Neuronal stem cell (in vitro differentiated cells): Measurements from ENCODE around the gene SERTAD3.

Source experiments
- DNase-seq: peaks from one replicate; pipeline ENCODE4 v3.0.0-alpha.2; 2013; ENCODE audit warnings: low spot score
- H2AFZ ChIP-seq: one replicate; pipeline ENCODE4 v1.6.1; 2013; ENCODE audit warnings: mild to moderate bottlenecking, low read length, inconsistent platforms
- H2AK5ac ChIP-seq: 2 replicates; pipeline ENCODE4 v1.6.1; 2013; ENCODE audit warnings: low read depth, mild to moderate bottlenecking, inconsistent platforms, low read length, moderate library complexity, mixed read lengths
- H2BK120ac ChIP-seq: 2 replicates; pipeline ENCODE4 v1.6.1; 2013; ENCODE audit warnings: low read depth, mild to moderate bottlenecking, inconsistent platforms, low read length, moderate library complexity, mixed read lengths
- H2BK12ac ChIP-seq: one replicate; pipeline ENCODE4 v1.6.1; 2013; ENCODE audit warnings: low read length, inconsistent platforms
- H2BK15ac ChIP-seq: 2 replicates; pipeline ENCODE4 v1.6.1; 2013; ENCODE audit warnings: mild to moderate bottlenecking, low read length, inconsistent platforms, mixed read lengths
- H2BK5ac ChIP-seq: one replicate; pipeline ENCODE4 v1.6.1; 2013; ENCODE audit warnings: inconsistent platforms, mild to moderate bottlenecking, low read length, moderate library complexity
- H3K14ac ChIP-seq: one replicate; pipeline ENCODE4 v1.6.1; 2013; ENCODE audit warnings: low read length, inconsistent platforms
- H3K18ac ChIP-seq: 2 replicates; pipeline ENCODE4 v1.6.1; 2013; ENCODE audit warnings: low read length, inconsistent platforms
- H3K23ac ChIP-seq: 2 replicates; pipeline ENCODE4 v1.6.1; 2013; ENCODE audit warnings: low read depth, mild to moderate bottlenecking, mixed read lengths, low read length, inconsistent platforms; ENCODE audit not compliant: poor library complexity
- H3K27ac ChIP-seq: replicated peaks from 3 replicates; pipeline ENCODE4 v1.5.1; 2013; ENCODE audit warnings: low read length, inconsistent platforms
- H3K27me3 ChIP-seq, 3 experiments: 2 replicates each; pipeline ENCODE4 v1.6.1; 2013; ENCODE audit warnings: low read length in 3 of 3, mild to moderate bottlenecking in 2 of 3, inconsistent platforms in 1 of 3, low read depth in 1 of 3, mixed read lengths in 1 of 3, moderate library complexity in 1 of 3; ENCODE audit not compliant: control insufficient read depth in 3 of 3, insufficient read depth in 3 of 3
- H3K36me3 ChIP-seq, 2 donors: replicated peaks in 1 of 2; 2 replicates each; pipeline ENCODE4 v1.6.1; 2013; ENCODE audit warnings: low read length in 2 of 2; ENCODE audit not compliant: control insufficient read depth in 2 of 2, insufficient read depth in 2 of 2
- H3K4ac ChIP-seq: 2 replicates; pipeline ENCODE4 v1.6.1; 2013; ENCODE audit warnings: inconsistent platforms, mild to moderate bottlenecking, low read length, moderate library complexity
- H3K4me1 ChIP-seq, 2 donors: 1 replicate in 1 of 2; 2 replicates in 1 of 2; pipeline ENCODE4 v1.6.1; 2013; ENCODE audit warnings: low read length in 2 of 2, low read depth in 1 of 2; ENCODE audit not compliant: control insufficient read depth in 2 of 2, insufficient read depth in 1 of 2
- H3K4me2 ChIP-seq: one replicate; pipeline ENCODE4 v1.6.1; 2013; ENCODE audit warnings: mild to moderate bottlenecking, low read length, inconsistent platforms; ENCODE audit not compliant: insufficient read depth, poor library complexity, severe bottlenecking
- H3K4me3 ChIP-seq, 2 donors: 2 replicates each; pipeline ENCODE4 v1.5.1; 2013; ENCODE audit warnings: low read length in 2 of 2, mild to moderate bottlenecking in 2 of 2, inconsistent platforms in 1 of 2, moderate library complexity in 1 of 2
- H3K79me1 ChIP-seq: one replicate; pipeline ENCODE4 v1.6.1; 2013; ENCODE audit warnings: low read depth, mild to moderate bottlenecking, inconsistent platforms, low read length, moderate library complexity
- H3K9ac ChIP-seq: one replicate; pipeline ENCODE4 v1.6.1; 2013; ENCODE audit warnings: mild to moderate bottlenecking, low read depth, low read length, inconsistent platforms; ENCODE audit not compliant: poor library complexity
- H3K9me3 ChIP-seq, 2 donors: replicated peaks in 1 of 2; 2 replicates each; pipeline versions ENCODE3 to v1.6.1; 2013; ENCODE audit warnings: low read length in 2 of 2, mild to moderate bottlenecking in 2 of 2, inconsistent platforms in 1 of 2, low read depth in 1 of 2, mixed read lengths in 1 of 2, moderate library complexity in 1 of 2; ENCODE audit not compliant: control insufficient read depth in 2 of 2, insufficient read depth in 1 of 2
- H4K8ac ChIP-seq: one replicate; pipeline ENCODE4 v1.6.1; 2013; ENCODE audit warnings: low read depth, mild to moderate bottlenecking, inconsistent platforms, low read length, moderate library complexity
- H4K91ac ChIP-seq: one replicate; pipeline ENCODE4 v1.6.1; 2013; ENCODE audit warnings: low read length, low read depth, mild to moderate bottlenecking, inconsistent platforms; ENCODE audit not compliant: poor library complexity
- WGBS, 2 donors: extraction: QIAGEN DNeasy Blood & Tissue Kit; methylation state at CpG; one replicate each; pipeline ENCODE4 v1.1.7; 2013; ENCODE audit warnings: missing lambda C conversion rate in 2 of 2, mixed read lengths in 1 of 2; ENCODE audit not compliant: insufficient read length in 2 of 2, insufficient replicate concordance in 1 of 2; ENCODE audit errors: extremely low coverage in 2 of 2; 5-methylcytosine and 5-hydroxymethylcytosine counted together

The SERTAD3 gene

DNA sequence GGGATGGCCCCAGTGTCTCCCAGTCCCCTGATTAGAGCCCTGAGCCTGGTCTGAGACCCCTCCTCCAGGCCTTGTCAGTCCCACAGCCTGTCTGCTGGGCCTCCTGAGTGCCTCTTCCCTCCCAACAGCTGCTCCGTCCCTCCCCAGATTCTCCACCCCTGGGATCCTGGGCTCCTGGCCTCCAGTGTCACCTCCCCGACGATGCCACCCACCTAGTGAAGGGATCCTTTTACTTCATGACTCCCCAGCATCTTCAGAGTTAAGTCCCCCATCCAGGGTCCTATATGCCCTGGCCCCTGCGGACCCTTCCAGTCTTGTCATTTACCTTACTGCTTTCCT, 26.5 kb downstream of the SERTAD3 start:
- H3K4ac ChIP-seq: peak overlapping the region; percentile 44
- no peaks in the 10 kb centered on the region for H3K27me3 ChIP-seq
- H3K4me3 ChIP-seq: no peak overlapping the region
- H3K4me2 ChIP-seq: no peak overlapping the region
- no peak overlapping the region for H3K9ac ChIP-seq
- H3K9me3 ChIP-seq: no peaks in the 10 kb centered on the region
- peak overlapping the region; percentile 93 for H3K18ac ChIP-seq
- peak overlapping the region; percentile 94 for H2AK5ac ChIP-seq
- H2BK12ac ChIP-seq: no peak overlapping the region
- peak overlapping the region; percentile 79 for H3K14ac ChIP-seq
- H3K27ac ChIP-seq: peak overlapping the region; percentile 43
- H4K8ac ChIP-seq: peak overlapping the region; percentile 48
- H2BK120ac ChIP-seq: peak overlapping the region; percentile 93
- H3K4me1 ChIP-seq: peaks cover 7 to 13% of the 10 kb centered on the region in 2 donors
- no peaks in the 10 kb centered on the region for H3K79me1 ChIP-seq
- WGBS, 2 donors: no CpG with 5 or more reads among the region's 4 CpGs
- peak overlapping the region; percentile 74 for H2AFZ ChIP-seq
- peak overlapping the region; percentile 90 for H2BK15ac ChIP-seq
- H3K23ac ChIP-seq: peak overlapping the region; percentile 37
- H3K36me3 ChIP-seq: peaks cover 0 to 5% of the 10 kb centered on the region in 2 donors
- H2BK5ac ChIP-seq: peak overlapping the region; percentile 84
- H4K91ac ChIP-seq: peak overlapping the region; percentile 12
- DNase-seq: no peak

DNA sequence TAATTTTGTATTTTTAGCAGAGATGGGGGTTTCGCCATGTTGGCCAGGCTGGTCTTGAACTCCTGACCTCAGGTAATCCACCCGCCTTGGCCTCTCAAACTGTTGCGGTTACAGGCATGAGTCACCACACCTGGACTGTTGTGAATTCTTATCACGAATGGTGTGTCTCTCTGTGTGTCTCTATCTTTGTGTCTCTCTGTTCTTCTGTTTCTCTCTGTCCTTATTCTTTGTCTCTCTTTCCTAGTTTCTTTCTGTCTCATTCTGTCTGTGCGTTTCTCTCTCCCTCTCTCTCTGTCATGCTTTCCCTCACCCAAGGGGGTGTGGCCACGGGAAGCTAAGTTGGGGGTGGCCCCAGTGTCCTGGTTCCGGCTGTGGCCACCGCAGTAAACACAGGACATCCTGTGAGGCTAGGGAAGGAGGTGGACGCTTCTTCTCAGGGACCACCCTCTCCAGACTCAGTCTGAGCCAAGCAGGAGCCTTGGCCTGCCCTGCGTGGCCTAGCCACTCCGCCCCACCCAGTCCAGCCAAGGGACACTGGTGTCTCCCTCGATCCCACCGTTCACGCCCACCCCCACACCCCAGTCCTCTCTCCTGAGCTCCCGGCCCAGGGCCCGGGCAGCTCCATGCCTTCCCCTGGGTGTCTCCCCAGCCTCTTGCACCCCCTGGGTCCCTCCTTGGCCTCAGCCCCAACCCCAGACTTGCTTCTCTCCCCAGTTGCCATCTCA, 27.1 kb downstream of the SERTAD3 start:
- Histone ChIP-seq H3K4me1 (peaks cover 7 to 13% of the 10 kb centered on the region in 2 donors), H3K9me3 (no peaks in the 10 kb centered on the region), H2BK12ac (peak overlapping the region; percentile 75), H4K91ac (peak overlapping the region; percentile 12), H3K4me2 (no peak overlapping the region), H3K4ac (peak overlapping the region; percentile 44), H2BK5ac (peak overlapping the region; percentile 84), H3K14ac (peak overlapping the region; percentile 79), H2AFZ (peak overlapping the region; percentile 74), H3K79me1 (no peaks in the 10 kb centered on the region), H4K8ac (no peak overlapping the region), H3K27ac (peak overlapping the region; percentile 43), H2BK120ac (peak overlapping the region; percentile 93), H3K36me3 (peaks cover 0 to under 1% of the 10 kb centered on the region in 2 donors), H3K9ac (peak overlapping the region; percentile 30), H3K27me3 (no peaks in the 10 kb centered on the region), H2AK5ac (peak overlapping the region; percentile 94), H3K4me3 (no peak overlapping the region), H2BK15ac (peak overlapping the region; percentile 90), H3K23ac (peak overlapping the region; percentile 37), H3K18ac (peak overlapping the region; percentile 93)
- DNase-seq: no peak
- no CpG with 5 or more reads among the region's 16 CpGs for WGBS, 2 donors

DNA sequence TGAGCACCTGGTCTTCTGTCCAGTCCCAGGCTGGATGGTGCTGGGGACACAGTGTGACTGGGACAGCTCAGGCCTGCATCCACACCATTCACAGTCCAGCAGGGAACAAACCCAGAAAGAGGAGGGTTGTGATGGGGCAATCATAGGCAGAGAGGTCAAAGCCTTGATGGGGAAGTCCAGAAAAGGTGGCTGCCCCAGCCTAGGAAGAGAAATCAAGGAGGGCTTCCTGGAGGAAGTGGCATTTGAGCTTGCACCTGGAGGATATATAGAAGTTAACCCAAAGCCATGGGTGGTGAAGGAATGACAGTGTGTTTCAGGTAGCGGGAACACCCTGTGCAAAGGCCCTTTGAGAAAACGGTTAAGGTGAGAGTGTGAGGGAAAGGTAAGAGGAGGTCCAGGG, 28.4 kb downstream of the SERTAD3 start:
- Histone ChIP-seq H2BK5ac (no peak overlapping the region), H2BK15ac (no peak overlapping the region), H3K4me1 (peaks cover 4 to 16% of the 10 kb centered on the region in 2 donors), H3K18ac (no peak overlapping the region), H4K91ac (no peak overlapping the region), H2AK5ac (peak overlapping the region; percentile 35), H3K36me3 (no peaks in the 10 kb centered on the region), H2BK12ac (peak overlapping the region; percentile 44), H3K14ac (no peak overlapping the region), H3K27ac (no peak overlapping the region), H3K4ac (no peak overlapping the region), H3K23ac (no peak overlapping the region), H2AFZ (no peak overlapping the region), H3K9ac (no peak overlapping the region), H3K9me3 (no peaks in the 10 kb centered on the region), H2BK120ac (no peak overlapping the region), H3K27me3 (no peaks in the 10 kb centered on the region), H3K4me3 (no peak overlapping the region), H4K8ac (no peak overlapping the region), H3K79me1 (no peaks in the 10 kb centered on the region), H3K4me2 (no peak overlapping the region)
- no peak for DNase-seq
- WGBS, 2 donors: no CpG with 5 or more reads among the region's 2 CpGs

DNA sequence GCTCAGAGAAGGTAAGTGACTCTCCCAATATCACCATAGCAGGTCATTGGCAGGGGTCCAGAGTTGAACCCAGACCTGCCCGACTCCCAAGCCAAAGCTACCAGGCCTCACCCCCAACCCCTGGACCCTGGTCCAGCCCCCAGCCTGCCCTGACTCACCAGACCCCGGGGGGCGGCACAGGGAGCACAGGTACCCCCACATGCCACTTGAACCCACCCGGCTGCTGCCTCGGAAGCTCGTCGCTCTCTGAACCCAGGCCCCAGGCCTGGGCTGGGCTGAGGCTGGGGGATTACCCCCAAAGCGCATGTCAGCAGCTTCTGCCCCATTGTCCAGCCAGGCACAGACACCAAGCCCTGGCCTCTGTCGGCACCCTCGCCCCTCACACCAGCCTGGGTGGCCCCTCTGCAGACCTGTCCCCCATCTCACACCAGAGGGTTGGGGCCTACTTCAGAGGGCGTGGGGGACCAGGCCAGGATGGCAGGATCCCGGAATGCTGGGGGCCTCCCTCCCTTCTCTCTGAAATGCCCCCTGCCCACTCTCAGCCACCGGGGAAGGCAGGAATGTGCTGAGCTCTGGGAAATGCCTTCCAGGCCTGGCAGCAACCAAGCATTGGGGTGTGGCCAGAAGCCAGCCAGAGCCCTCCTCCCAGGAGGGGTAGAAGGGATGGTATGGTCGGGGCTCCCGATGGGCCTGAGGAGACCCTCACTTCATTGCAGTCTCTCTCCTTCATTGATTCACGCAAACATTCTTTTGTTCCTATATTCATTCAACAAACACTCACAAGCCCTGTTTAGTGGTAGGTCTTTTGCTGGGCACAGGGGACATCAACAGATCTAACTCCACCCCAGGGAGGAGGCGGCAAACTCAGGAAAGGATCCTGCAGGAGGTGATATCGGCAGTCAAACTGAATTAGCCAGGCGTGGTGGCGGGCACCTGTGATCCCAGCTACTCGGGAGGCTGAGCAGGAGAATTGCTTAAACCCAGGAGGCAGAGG, 29.3 kb downstream of the SERTAD3 start:
- no peaks in the 10 kb centered on the region for H3K27me3 ChIP-seq
- H3K23ac ChIP-seq: no peak overlapping the region
- H3K79me1 ChIP-seq: no peaks in the 10 kb centered on the region
- H3K4ac ChIP-seq: no peak overlapping the region
- H3K4me3 ChIP-seq: no peak overlapping the region
- no peak overlapping the region for H2BK120ac ChIP-seq
- no peak overlapping the region for H2BK12ac ChIP-seq
- WGBS, 2 donors: no CpG with 5 or more reads among the region's 21 CpGs
- H4K91ac ChIP-seq: peak overlapping the region; percentile 54
- no peak overlapping the region for H3K14ac ChIP-seq
- no peak overlapping the region for H3K4me2 ChIP-seq
- no peak for DNase-seq
- peak overlapping the region; percentile 96 for H2AK5ac ChIP-seq
- H3K4me1 ChIP-seq: peaks cover 9 to 23% of the 10 kb centered on the region in 2 donors
- H3K27ac ChIP-seq: no peak overlapping the region
- H3K18ac ChIP-seq: peak overlapping the region; percentile 67
- H3K9me3 ChIP-seq: no peaks in the 10 kb centered on the region
- H2BK15ac ChIP-seq: peak overlapping the region; percentile 93
- no peak overlapping the region for H4K8ac ChIP-seq
- no peaks in the 10 kb centered on the region for H3K36me3 ChIP-seq
- no peak overlapping the region for H2AFZ ChIP-seq
- H3K9ac ChIP-seq: no peak overlapping the region
- peak overlapping the region; percentile 79 for H2BK5ac ChIP-seq
